Right lobe of liver (tissue), 4 donors: ENCODE results near the gene IL23R.

Source experiments
- CTCF ChIP-seq, 4 donors: fragments of 200-600 bp in 3 of 4; fragments of 450-650 bp in 1 of 4; IDR thresholded peaks; one replicate each; pipeline versions ENCODE4 v1.5.1 to v1.8.0; 2016 to 2022; ENCODE audit warnings: antibody characterized with exemption in 4 of 4, mild to moderate bottlenecking in 2 of 4
- POLR2A ChIP-seq: fragments of 450-650 bp; IDR thresholded peaks from one replicate; pipeline ENCODE4 v1.6.1; 2017; ENCODE audit warnings: antibody characterized with exemption, mild to moderate bottlenecking
- donor health status: DM: no; HTN: no; CAD: no.
- donor health status: DM: no; HTN: no; CAD: no.
- donor health status: DM: no; HTN: yes; CAD: no.

- TF ChIP-seq POLR2A (no peak), CTCF (IDR thresholded peaks at IDR 0.05) (no peak)
These were observed 45.2 kb upstream of the IL23R start for GRCh38 chr1:67120855-67121619.
